HG03575 (cell line): Measurements from ENCODE around the gene MYL6B.
"Not testable (repeated sequence)": the region's sequence is repeated elsewhere in the genome, so short reads cannot be mapped to it uniquely, and the experiment has no call there.

Source experiments
- ATAC-seq: cut with Tn5 transposase; IDR thresholded peaks from one replicate; pipeline ENCODE4 v1.9.1; 2021; ENCODE audit not compliant: unreplicated experiment, insufficient number of reproducible peaks, low FRiP score; ENCODE audit errors: extremely low read depth

Gene MYL6B

DNA sequence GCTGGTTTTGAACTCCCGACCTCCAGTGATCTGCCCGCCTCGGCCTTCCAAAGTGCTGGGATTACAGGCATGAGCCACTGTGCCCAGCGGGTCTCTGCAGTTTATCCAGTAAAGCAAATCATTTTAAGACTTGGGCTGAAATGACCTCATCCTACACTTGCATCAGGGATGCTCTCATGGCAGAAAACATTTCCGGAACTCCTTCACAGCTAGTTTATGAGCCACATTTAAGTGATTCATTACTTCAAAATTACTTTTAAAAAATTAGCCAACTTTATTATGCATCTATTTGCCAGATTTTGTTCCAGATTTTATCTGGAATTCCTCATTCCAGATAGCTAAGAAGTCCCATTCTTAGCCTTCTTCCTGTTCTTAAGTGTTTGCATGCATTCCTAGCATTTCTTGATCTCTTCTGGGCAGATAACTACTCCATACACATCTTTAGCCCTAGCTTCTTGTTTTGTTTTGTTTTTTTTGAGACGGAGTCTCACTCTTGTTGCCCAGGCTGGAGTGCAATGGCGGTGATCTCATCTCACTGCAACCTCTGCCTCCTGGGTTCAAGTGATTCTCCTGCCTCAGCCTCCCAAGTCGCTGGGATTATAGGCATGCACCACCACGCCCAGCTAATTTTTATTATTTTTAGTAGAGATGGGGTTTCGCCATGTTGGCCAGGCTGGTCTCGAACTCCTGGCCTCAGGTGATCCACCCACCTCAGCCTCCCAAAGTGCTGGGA, 44.6 kb downstream of the MYL6B start:
- not testable (repeated sequence) for ATAC-seq

DNA sequence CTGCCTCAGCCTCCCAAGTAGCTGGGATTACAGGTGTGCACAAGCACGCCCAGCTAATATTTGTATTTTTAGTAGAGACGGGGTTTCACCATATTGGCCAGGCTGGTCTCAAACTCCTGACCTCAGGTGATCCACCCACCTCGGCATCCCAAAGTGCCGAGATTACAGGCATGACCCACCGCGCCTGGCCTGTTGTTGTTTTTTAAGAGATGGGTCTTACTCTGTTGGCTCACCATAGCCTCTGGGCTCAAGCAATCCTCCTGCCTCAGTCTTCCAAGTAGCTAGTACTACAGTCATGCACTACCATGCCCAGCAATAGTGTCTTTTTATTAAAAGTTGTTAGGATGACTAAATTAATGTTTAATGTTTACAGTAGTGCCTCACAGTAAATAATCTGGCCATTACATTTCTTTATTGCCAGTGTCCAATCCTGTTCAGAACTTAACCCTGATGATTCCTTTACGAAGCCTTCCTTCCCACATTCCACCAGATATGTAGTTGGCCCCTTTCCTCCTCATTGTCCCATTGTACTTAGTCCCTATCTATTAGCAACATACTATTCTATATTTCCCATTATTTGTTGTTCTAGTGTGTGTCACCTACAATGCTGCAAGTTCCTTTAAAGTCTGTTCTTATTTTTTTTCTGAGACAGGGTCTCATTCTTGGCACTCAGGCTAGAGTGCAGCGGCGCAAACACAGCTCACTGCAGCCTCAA, 45.7 kb downstream of the MYL6B start:
- no peak for ATAC-seq

DNA sequence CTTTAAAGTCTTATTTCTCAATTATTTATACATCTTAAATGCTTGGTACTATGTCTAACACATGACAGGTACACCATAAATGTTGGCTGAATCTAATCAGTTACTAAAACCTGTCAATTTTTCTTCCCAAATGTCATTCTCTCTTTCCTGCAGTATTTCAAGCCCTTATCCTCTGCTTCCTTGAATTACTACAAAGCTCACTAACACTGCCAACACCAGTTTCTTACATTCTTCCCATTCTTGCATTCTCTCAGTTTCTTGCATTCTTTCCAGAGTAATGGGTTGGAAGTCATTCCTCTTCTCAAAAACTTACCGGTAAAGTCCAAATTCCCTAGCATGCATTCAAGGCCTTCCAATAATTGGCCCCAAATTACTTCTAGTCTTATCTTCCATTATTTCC, 46.4 kb downstream of the MYL6B start:
- no peak for ATAC-seq

DNA sequence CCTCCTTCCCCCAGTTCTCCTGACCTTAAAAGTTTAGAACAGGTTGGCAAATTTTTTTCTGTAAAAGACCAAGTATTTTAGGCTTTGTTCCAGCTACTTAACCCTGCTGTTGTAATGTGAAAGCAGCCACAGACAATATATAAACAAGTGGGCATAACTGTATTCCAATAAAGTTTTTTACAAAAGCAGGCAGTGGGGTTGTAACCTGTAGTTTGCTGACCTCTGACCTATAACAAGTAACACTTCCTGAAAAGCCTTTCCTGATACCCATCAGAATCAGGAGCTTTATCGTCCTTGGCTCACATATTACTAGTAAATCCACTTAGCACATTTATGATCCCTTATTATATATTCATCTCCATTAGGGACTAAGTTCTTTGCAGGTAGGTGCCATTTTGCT, 50.0 kb downstream of the MYL6B start:
- ATAC-seq = no peak

DNA sequence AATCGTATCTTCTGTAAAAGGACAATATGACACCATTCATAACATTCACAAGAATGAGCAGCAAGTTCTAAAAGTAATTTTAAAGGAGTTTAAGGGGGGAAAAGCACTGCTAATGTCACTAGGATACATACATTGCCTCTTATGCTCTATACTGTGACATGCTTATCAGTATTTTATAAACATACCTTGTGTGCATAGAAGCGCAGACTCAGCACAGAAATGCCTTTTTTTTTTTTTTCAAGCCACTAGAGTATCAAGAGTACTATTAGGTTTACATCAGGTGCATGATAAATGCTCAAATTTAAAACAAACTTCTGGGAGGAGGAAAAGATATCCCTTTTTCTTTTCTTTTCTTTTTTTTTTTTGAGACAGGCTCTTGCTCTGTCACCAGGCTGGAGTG, 50.5 kb downstream of the MYL6B start:
- ATAC-seq = no peak

DNA sequence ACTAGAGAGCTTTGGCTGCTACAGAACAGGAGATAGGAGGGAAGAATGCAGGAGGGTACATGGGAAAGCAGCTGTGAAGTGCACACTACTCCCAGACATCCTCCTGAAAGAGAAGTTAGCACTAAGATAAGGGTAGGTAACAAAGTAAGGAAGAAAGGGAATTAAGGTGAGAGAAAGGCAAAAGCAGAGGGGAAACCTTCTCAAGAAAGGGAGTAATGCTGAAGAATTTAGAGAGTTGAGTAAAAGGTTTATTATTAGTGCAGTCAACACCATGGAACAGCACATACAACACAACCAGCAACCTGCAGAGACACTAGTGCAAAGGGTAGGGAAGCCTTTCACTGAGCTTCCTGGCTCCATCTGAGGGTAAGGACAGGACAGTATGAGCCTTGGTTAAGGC, 51.9 kb downstream of the MYL6B start:
- no peak for ATAC-seq

DNA sequence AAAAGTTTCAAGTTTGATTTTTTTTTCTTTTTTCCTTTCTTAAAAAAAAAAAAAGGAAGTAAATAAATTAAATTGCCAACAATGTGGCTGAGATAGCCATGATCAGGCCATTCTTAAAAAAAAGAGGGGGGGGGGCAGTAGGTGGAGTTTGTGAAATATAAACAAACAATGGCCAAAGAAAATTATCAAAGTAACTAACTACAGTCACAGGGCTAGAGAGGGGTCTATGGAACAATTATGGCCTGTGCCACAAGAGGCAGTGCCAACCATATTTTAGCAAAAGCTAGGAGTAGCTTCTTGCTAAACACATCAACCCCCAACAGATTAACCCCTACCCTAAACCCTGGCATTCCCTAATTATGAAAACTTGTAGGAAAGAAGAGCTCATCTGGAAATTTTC, 53.1 kb downstream of the MYL6B start:
- ATAC-seq = no peak

DNA sequence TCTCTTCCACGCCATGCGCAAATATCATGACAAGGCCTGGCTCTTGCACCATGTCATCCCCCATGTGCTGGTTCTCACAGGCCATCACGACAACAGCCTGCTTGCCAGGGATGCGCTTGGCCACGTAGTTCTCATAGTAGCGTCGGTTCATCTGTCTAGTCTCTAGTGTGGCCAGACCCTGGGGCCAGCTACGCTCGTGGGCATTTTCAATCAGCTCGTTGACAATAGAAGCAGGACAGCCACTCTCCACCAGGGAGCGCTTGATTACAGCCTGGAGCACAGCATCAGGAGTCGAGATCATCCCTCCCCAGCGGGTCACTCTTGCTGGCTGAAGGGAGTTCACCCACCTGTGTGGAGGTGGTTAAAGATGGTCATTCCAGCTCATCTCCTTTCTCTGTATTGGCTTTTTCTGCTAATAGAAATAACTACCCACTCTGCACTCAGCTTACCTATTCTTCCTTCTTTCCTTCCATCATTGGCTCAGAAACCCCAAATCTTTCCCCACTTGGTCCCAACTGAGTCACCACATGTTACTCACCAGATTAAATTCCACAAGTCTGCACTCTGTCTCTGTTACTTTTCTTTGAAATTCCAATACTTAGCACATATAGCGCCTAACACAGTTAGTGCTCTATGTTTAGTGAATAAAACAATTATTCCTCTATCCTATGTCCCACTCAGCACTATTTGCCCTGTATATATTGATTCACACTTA, 54.2 kb downstream of the MYL6B start:
- no peak for ATAC-seq
